Measurements from ENCODE around the gene CNDP2.

CNDP2 gene

DNA sequence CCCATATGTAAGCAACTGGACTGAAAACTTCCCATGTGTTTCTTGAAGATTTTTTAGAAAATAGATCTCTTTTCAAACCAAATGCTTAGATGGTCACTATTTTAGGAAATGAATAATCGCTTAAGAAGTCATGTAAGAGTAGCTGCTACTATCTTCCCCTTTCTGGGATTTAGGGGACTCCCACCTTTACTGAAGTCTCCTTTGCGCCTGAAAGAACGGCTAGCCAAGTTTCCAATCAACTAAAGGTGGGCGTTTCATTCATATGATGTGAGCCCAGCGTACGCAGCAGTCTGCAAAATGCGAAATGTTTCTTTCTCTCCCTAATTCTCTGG, 40.2 kb upstream of the CNDP2 start:
- no peak overlapping the region for H3K4me3 ChIP-seq (ENCODE audit: low read depth, low read length, poor library complexity, severe bottlenecking)
- no peaks in the 10 kb centered on the region for H3K4me1 ChIP-seq (ENCODE audit: insufficient read depth, low read length, severe bottlenecking)
- H3F3A ChIP-seq (ENCODE audit: insufficient read depth, low read length): no peaks in the 10 kb centered on the region
- no peak overlapping the region for H3K27ac ChIP-seq (ENCODE audit: low read depth, low read length, poor library complexity, severe bottlenecking)
- no peak overlapping the region for H3K9ac ChIP-seq (ENCODE audit: low read length)
- H3K9me2 ChIP-seq (ENCODE audit: low read depth, low read length): no peaks in the 10 kb centered on the region
- H3K9me3 ChIP-seq (ENCODE audit: low read length): no peaks in the 10 kb centered on the region
- no peaks in the 10 kb centered on the region for H4K20me1 ChIP-seq (ENCODE audit: insufficient read depth, low read length)
- H3K79me2 ChIP-seq (ENCODE audit: insufficient read depth, low read length): no peaks in the 10 kb centered on the region
- H3K4me2 ChIP-seq (ENCODE audit: low read length): no peak overlapping the region
- H3K27me3 ChIP-seq (ENCODE audit: insufficient read depth, low read length): 0 out of 2 replicates have a peak, but pooled peaks cover 3% of the 10 kb centered on the region
- no peaks in the 10 kb centered on the region for H3K36me3 ChIP-seq (ENCODE audit: insufficient read depth, low read length)
- TF ChIP-seq EZH2 (IDR thresholded peaks at IDR 0.05; ENCODE audit: borderline replicate concordance, low read length) (no peak), CTCF (IDR thresholded peaks at IDR 0.05; ENCODE audit: low read length) (no peak)
- H2AFZ ChIP-seq (ENCODE audit: low read length): no peak overlapping the region

- Histone ChIP-seq H2AFZ (ENCODE audit: low read length) (no peak overlapping the region), H3K9me3 (ENCODE audit: low read length) (no peaks in the 10 kb centered on the region), H3K9ac (ENCODE audit: low read length) (no peak overlapping the region), H3K4me1 (ENCODE audit: insufficient read depth, low read length, severe bottlenecking) (no peaks in the 10 kb centered on the region), H3K4me2 (ENCODE audit: low read length) (no peak overlapping the region), H3K4me3 (ENCODE audit: low read depth, low read length, poor library complexity, severe bottlenecking) (no peak overlapping the region), H3K36me3 (ENCODE audit: insufficient read depth, low read length) (no peaks in the 10 kb centered on the region), H3K27me3 (ENCODE audit: insufficient read depth, low read length) (0 out of 2 replicates have a peak, but pooled peaks cover 3% of the 10 kb centered on the region), H4K20me1 (ENCODE audit: insufficient read depth, low read length) (no peaks in the 10 kb centered on the region), H3K79me2 (ENCODE audit: insufficient read depth, low read length) (no peaks in the 10 kb centered on the region), H3K9me2 (ENCODE audit: low read depth, low read length) (no peaks in the 10 kb centered on the region), H3K27ac (ENCODE audit: low read depth, low read length, poor library complexity, severe bottlenecking) (no peak overlapping the region), H3F3A (ENCODE audit: insufficient read depth, low read length) (no peaks in the 10 kb centered on the region)
- TF ChIP-seq EZH2 (IDR thresholded peaks at IDR 0.05; ENCODE audit: borderline replicate concordance, low read length) (no peak), CTCF (IDR thresholded peaks at IDR 0.05; ENCODE audit: low read length) (no peak)
Observed at GRCh38 chr18:74456349-74457042, 39.7 kb upstream of the CNDP2 start.

- Histone ChIP-seq H3K4me2 (ENCODE audit: low read length) (no peak within 1 kb of the TSS), H3K9ac (ENCODE audit: low read length) (no peak within 1 kb of the TSS), H3K9me2 (ENCODE audit: low read depth, low read length) (no peaks in the 10 kb centered on the region), H3K4me3 (ENCODE audit: low read depth, low read length, poor library complexity, severe bottlenecking) (no peak within 1 kb of the TSS), H2AFZ (ENCODE audit: low read length) (no peak within 1 kb of the TSS), H3K27me3 (ENCODE audit: insufficient read depth, low read length) (0 out of 2 replicates have a peak, but pooled peaks cover 3% of the 10 kb centered on the region), H3K4me1 (ENCODE audit: insufficient read depth, low read length, severe bottlenecking) (no peaks in the 10 kb centered on the region), H3F3A (ENCODE audit: insufficient read depth, low read length) (no peaks in the 10 kb centered on the region), H3K9me3 (ENCODE audit: low read length) (no peaks in the 10 kb centered on the region), H3K79me2 (ENCODE audit: insufficient read depth, low read length) (no peaks in the 10 kb centered on the region), H3K36me3 (ENCODE audit: insufficient read depth, low read length) (no peaks in the 10 kb centered on the region), H3K27ac (ENCODE audit: low read depth, low read length, poor library complexity, severe bottlenecking) (no peak within 1 kb of the TSS), H4K20me1 (ENCODE audit: insufficient read depth, low read length) (no peaks in the 10 kb centered on the region)
- TF ChIP-seq CTCF (IDR thresholded peaks at IDR 0.05; ENCODE audit: low read length) (no peak), EZH2 (IDR thresholded peaks at IDR 0.05; ENCODE audit: borderline replicate concordance, low read length) (no peak)
Observed at GRCh38 chr18:74457043-74457724, 39.0 kb upstream of the CNDP2 start, which contains the start of gene DIPK1C. DIPK1C (minus strand) TSS chr18:74457308; CDS start chr18:74457259, 49 bp downstream.

All from OCI-LY1 (cell line).